A204.1 (cell line): ENCODE data around the gene PGA5.

Experiments
- FAIRE-seq: peaks from 2 replicates; lab custom pipeline; 2012; peaks lifted over from hg19 to GRCh38; lab: Jason Lieb, UNC

Gene PGA5

DNA sequence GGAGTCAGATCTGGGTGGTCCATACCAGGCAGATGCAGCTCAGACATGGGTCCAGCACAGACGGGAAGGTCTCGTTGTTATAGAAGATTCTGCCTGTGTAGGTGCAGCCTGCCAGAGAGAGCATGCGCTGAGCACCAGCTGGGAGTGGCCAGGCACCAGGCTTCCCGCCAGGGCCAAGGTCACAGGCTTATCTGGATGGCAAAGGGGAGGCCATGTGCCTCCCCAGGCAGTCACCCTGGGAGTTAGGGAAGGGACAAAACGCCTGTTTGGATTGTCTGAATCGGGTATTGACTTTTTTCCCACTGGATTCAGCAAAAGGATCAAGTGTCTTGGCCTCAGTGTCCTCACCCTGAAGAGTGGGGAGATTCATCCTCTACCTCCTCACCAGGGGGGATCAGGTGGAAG, 26.5 kb downstream of the PGA5 start:
- no peak for FAIRE-seq

DNA sequence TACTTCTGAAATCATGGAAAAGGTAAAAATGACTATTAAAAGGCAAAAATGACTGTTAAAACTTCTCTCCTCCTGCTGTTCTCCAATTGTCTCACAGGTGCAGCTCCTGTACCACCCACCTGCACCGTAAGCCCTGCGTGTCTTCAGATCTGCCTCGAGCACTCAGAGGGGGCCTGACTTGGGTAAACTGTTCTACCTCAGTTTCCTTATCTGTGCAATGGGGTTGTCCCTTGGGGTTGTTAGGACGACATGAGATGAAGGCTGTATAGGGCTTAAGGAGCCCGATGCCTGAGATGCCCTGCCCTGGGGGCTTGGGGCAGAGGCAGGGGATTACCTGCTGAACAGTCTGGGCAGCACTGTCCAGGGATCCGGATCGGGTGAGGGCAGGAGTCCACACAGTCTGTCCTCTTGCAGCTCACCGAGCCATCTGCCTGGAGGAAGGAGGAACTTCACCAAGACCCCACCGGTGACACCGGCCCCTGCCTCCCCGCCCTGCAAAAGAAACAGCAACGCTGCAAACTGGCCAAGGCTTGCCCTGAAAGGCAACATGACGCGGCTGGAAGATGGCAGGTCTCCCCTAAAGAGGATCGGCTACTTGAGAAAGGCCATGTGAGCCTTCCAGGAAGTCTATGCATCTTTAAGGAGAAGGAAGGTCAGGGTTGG, 27.7 kb downstream of the PGA5 start:
- no peak for FAIRE-seq

DNA sequence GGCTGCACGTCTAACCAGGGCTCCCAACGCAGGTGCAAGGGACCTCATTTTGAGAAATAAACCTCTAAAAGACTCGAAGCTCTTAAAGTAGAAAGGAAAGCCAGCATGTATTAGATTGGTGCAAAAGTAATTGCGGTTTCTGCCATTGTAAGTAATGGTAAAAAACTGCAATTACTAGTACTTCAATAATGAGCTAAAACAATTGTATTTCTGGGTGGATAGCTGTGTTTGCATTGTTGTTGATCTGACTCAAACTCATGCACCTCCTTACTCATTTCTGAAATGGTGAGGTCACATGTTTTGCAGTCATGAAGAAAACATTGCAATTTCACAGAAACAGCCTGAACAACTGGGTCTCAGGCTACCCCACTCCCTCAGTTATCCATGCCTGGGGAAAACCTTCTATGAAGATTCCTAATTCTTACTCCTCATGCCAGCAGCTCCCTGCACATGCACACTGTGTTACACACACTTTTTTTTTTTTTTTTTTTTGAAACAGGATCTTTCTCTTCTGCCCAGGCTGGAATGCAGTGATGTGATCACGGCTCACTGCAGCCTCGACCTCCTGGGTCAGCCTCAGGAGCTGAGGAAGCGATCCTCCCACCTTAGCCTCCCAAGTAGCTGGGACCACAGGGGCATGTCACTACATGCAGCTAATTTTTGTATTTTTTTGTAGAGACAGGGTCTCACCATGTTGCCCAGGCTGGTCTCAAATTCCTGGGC, 29.5 kb downstream of the PGA5 start:
- no peak for FAIRE-seq

DNA sequence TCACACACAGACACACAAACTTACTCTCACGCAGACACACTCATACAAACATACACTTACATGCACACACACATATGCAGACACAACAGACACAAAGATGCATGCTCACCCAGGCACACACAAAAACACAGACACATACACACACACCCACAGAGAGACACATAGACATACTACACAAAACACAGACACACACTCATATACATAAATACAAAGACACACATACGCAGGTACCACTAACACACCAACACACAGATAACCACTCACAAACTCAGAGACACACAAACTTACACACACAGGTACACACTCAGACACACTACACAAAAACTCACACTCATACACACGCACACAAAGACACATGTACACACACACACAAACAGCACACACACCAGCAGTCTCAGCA, 31.8 kb downstream of the PGA5 start:
- no peak for FAIRE-seq

DNA sequence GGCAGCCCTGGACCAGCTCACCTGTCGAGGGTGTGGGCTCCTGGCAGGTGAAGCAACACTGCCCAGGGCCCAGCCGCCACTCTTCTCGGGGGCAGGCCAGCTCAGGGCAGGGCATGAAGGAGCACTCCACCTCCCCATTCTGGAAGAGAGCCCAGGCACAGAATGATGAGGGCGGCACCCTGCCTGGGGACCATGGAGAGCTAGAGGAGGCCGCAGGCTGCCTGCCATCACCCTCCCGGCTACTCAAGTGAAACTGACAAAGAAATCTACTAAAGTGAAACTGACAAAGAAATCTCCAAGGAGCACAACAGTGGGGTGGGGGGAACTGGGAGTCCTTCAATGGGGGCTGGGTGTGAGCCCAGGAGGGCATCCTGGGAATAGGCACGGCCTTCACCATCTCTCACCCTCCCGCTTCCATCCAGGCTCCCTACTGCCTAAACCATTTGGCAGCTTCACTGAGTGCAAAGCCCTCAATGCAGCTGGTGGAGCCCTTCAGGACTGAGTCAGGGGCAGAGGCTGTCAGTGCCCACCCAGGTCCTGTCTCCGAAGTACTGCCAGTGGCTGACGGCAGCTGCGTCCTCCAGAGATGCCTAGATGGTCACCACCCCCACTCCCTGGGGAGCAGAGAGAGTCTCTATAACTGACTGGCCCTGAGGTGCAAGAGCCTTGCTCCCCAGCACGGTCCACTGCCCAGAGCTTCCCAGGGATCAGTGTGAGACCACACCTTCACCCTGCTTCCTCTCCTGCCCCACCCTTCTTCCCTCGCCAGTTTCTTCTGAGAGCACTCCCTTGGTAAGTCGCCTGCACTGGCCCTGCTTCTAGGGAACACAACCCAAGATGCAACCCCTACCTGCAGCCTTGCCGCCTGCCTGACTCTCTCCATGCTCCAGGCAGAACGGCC, 32.5 kb downstream of the PGA5 start:
- no peak for FAIRE-seq

DNA sequence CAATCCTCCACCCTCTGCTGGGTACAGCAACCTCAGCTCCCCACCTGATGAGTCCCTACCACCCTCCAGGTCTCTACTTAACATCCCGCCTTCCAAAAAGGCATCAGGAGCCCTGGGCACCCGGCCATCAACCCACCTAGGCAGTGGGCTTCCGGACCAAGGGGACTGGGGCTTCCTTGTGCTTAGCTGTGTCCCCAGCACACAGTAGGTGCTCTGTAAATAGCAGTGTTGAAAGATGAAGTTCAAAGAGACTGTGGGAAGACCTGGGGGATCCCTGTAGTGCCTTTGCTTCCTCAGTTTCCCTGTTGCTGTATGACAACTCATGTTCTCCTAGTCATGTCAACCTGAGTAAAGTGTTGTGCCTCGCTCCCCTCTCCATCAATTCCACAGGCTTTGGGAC, 33.1 kb downstream of the PGA5 start:
- no peak for FAIRE-seq

DNA sequence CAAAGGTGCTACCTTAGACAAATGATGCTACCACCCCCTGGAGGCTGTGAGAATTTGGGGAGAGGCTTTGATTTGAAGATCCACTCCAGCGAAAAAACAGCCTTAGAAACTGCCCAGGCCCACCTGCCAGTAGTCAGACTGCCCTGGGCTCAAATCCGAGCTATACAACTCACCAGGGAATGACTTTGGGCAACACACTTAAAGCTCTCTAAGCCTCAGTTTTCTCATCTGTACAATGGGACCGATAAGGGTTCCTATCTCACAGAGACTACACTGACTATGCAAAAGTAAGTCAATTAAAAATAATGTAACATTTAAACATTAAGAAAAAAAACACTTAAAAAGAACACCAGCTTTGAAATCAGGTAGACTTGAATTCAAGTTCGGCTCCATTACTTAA, 34.2 kb downstream of the PGA5 start:
- no peak for FAIRE-seq

DNA sequence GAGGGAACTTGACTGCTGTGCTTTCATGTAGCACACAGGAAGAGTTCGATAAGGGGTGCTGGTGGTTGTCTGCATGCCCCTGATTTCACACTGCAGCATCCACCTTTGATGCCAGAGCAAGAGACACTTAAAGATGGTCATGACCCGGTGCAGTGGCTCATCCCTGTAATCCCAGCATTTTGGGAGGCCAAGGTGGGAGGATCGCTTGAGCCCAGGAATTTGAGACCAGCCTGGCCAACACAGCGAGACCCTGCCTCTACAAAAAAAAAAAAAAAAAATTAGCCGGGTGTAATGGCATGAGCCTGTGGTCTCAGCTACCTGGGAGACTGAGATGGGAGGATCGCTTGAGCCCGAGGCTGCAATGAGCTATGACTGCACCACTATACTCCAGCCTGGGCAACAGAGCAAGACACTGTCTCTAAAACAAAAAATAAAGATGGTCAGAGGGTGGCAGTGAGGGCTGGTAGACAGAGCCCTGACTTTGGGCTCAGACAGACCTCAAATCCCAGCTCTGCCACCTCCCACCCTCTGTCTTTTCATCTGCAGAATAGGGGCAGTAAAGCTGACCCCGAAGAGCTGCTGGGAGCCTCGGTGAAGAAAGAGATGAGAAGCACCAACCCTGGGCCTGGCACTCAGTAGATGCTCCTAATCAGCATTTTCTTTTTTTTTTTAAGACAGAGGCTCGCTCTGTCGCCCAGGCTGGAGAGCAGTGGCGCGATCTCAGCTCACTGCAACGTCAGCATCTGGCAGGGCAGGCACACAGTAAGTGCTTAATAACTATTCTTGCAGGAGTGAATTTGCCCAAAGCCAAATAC, 36.4 kb downstream of the PGA5 start:
- no peak for FAIRE-seq

DNA sequence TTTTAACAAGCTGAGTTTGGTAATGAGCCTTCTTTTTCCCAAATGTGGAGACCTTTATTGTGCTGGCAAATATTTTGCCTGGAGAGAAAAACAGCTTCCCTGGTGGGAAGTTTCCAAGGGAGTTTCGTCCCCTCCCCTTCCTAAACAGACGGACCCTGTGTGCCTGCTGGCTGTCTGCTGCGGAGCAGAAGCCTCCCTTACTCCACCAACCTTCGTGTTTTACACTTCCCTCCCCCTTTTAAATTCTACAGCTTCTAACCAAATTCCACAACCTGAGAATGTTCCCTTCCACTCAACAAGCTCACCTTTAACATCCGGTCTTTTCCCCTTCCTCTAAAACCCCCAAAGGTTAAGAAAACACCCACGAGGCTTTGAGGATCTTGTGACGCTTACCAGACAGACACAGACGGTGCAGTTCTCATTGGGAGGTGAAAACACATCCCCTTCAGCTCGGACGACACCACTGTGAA, 37.1 kb downstream of the PGA5 start:
- FAIRE-seq = no peak

DNA sequence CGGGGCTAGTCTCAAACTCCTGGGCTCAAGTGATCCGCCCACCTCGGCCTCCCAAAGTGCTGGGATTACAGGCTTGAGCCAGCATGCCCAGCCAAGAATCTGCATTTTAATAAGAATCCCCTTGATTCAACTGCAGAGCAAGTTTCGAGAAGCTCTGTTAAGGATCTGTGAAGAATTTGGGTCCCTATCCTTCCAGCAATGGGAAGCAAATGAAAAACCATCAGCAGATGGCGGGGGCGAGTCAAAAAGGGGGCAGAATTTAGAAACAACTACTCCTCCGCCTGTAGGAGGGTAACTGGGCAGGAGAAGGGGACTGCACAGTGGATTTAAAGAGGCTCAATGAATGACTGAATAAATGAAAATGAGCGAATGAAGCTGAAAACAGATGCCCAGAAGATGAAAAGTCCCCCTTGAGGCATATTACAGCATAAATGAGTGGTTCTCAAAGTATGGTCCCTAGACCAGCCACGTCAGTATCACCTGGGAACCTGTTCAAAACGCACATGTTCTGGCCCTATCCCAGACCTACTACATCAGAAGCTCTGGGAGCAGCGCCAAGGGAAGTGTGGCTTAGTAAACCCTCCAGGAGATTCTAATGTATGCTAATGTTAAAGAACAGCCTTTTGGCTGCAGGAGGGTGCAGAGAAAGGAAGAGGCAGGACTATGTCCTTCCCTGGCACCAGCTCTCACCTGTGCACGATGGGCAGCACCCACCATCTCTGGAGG, 39.1 kb downstream of the PGA5 start:
- FAIRE-seq = no peak

DNA sequence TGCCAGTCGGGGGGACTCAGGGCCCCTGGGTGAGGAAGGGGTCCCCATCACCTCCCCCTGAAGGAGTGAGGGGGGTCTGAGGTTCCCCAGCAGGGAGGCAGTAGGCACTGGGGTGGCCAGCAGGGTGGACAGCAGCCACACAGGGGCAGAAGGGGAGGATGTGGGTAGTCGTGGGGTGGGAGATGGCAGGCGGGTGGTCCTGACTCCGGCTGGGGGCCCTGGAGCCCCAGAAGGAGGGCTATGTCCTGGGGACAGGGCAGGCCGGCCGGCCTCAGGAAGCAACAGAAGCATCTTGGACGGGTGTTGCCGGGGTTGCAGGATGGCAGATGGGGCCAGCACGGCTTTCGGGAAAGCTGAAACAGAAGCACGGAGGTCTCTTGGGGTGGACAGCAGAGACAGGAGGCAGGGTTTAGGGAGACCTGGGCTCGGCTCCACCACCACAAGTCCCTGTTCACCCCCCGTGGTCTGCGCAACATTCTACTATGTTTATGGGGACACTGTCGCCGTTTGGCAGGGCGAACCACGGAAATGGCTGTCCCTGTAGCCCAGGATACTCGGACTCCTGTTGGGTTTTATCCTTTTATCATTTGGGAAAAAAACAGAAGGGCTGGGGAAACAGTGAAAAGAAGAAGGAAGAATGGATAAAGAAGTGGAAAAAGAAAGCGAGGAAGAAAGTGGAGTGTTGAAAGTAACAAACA, 40.1 kb downstream of the PGA5 start:
- no peak for FAIRE-seq

DNA sequence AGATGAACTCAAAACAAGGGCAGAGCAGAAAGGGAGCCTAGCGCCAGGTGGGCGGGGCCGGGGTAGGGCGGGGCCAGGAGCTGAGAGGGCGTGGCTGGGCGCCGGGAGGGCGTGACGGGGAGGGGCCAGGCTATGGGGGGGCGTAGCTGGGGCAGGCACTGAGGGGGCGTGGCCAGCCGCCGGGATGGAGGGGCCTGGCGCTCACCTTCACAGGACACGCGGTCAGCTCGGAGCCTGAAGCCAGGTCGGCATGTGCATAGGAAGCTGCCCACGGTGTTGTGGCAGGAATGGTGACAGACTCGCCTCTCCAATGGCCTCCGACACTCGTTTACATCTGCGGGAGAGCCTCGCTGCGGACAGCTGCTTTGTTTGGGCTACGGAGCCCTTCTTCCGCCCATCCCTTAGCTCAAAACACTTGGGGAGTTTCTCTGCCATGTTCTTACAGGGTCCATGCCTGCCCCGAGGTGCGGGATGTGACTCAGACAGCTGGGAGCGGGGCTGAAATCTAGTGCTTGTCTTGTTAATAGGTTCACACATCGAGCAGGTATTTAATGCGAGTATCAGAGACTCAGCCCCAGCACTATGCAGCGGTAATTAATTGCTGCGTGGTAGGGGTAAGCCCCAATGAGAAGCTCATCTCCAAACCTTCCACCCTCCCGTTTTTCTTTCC, 40.7 kb downstream of the PGA5 start:
- no peak for FAIRE-seq

DNA sequence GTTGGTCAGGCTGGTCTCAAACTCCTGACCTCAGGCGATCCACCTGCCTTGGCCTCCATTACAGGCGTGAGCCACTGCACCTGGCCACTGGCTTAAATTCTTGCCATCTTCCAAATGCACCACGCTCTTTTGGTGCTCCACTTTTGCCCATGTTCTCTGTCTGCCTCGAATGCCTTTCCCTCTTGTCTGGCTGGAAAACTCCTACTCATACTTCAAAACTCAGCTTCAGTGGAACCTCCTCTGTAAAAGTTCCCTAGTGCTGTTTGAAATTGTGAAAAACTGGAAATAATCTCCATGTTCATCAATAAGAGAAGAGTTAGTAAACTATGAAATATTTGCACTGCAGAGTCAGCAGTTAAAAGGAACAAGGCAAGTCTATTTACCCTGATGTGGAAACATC, 42.6 kb downstream of the PGA5 start:
- FAIRE-seq = no peak

DNA sequence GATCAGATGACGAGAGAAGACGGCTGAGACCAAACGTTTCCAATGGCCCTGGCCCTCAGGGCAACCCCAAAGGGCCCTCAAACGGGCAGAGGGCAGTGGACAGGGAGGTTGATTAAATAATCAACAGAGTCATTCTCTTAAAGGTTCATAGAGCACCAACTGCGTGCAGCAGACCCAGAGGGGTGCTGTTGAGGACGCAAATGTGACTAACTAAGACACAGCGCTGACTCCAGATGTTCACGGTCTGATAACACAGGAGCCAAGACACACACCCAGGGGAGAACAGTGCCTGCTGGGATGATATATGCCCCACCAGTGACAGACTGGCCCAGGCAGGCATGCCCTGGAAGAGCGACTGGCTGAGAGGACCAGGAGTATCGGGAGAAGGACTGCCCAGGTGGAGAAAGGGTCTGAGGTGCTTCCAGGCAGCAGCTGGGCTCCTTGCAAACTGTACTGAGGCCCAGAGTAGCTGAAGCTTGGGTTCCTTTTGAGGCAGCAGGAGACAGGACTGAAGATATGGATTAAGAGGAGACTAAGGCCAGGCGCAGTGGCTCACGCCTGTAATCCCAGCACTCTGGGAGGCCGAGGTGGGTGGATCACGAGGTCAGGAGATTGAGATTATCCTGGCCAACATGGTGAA, 46.5 kb downstream of the PGA5 start:
- no peak for FAIRE-seq

DNA sequence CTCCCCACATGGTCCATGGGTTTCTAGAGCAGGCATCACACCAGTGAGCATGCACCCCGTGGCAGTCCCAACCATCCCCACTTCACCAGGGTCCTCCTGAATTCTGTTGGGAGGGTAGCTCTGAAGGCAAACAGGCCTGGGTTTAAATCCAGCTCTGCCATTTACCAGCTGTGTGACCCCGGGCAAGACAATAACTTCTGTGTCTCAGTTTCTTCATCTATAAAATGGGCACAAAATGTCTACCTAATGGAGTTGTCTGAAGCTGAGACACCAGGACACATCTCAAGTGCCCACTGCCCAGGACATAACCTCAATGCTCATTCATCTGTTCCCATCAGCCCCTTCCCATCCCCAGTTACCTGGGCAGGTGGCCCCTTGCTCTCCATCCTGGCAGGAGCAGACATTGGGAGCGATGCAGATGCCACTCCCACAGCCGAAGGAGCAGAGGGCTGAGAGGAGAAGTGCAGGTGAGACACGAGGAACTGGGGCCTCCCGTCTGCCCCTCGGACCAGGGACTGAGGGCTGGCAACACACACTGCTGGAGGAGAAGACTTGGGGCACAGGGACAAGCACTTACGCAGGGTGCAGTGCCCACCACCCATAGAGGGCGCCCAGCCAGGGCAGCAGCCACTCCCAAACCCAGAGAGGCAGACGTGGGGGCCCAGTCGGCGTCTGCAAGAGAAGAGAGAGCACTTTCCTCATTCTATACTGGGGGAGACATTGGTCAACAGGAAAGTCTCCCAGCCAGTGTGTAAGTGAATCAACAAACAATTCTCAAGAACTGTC, 50.1 kb downstream of the PGA5 start:
- no peak for FAIRE-seq

DNA sequence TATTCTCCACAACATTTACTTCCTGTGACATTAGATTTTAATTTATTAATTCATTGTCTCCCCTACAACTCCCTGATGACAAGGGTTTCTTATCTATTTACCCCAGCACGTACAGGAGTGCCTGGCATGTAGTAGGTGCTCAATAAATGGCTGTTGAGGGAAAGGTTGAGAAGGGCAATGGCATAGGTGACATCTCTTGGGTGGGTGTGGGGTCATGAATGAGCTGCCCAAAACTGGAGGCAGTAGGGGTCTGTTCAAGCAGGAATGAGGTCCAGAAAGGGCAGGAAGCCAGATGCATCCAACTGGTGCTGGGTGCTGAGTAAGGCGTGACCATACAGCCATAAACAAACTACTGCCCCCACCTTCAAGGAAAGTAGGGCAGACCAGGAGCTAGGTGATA, 51.4 kb downstream of the PGA5 start:
- no peak for FAIRE-seq

DNA sequence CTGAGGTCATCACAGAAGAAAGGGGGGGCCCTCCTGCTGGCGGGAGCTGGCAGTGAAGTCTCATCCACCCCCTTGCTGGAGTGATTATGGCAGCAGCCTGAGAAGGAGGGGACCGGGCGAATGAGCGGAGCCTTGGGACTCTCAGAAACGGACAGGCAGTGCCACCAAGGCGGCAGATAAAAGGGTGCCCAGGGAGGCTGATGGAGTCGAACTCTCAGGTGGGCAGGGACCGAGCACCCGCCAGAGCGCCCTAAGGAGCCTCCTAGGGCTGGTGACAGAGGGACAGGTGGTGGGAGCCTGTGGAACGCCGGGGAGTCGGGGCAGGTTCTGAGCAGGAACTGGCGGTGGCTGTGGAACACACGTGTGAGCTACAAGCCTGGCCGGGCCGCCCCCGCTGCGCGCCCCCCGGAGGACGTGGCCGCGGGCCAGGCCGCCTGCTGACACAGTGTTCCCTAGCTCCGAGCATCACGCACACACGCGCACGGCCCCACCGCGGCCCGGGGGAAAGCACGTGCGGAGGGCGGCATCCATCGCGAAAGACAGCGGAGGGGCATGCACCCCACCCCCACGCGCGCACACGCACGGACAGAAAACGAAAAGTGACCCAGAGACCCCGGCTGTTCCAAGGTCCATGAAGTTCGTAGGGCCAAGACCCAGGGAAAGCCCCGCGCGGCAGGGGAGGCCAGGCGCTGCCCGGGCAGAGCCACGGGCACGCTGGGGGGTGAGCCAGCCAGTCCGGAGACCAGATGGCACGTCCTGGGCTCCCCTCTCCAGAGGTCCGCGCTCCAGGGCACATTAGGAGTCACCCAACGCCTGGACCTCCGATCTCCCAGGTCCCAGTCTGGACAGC, 53.1 kb downstream of the PGA5 start:
- no peak for FAIRE-seq
